A673 (cell line): Measurements from ENCODE around the gene GRID2. TPM values are rescaled to one million over a fixed set of nuclear protein-coding genes. Genes with fewer than 3 reads are reported as not detected.
"Not testable (repeated sequence)": the region's sequence is repeated elsewhere in the genome, so short reads cannot be mapped to it uniquely, and the experiment has no call there.

ENCODE experiments used
- BruUV-seq: library from RNA; stranded (reverse); fragments of 400-500 nt; replicated peaks from 2 replicates; lab custom pipeline; 2021; lab: Mats Ljungman, UMichigan
- CTCF ChIA-PET: fragments of 300-600 bp; sonication (Branson Sonifier 250); formaldehyde crosslinking; loops from one replicate; lab custom pipeline; 2022; ENCODE audit warnings: antibody characterized with exemption; lab: Charles Lee
- POLR2A ChIA-PET: fragments of 300-600 bp; sonication (Branson Sonifier 250); formaldehyde crosslinking; loops from one replicate; lab custom pipeline; 2022; ENCODE audit warnings: antibody characterized with exemption; ENCODE audit not compliant: low non-redundant PET; lab: Charles Lee
- DNase-seq: peaks from one replicate; pipeline ENCODE4 v3.0.0-alpha.2; 2015; ENCODE audit warnings: low spot score
- H3K27ac ChIP-seq: fragments of 200-600 bp; sonication (generic); 2 replicates; pipeline ENCODE4 v1.5.1; 2016; ENCODE audit warnings: mixed run types, low read depth, mild to moderate bottlenecking, mixed read lengths, antibody characterized with exemption, low read length; ENCODE audit not compliant: poor library complexity, severe bottlenecking
- H3K27me3 ChIP-seq: fragments of 200-600 bp; sonication (generic); replicated peaks from 2 replicates; pipeline ENCODE4 v1.6.1; 2017; ENCODE audit warnings: mixed run types, low read depth, mild to moderate bottlenecking, mixed read lengths, antibody characterized with exemption, low read length; ENCODE audit not compliant: insufficient read depth, poor library complexity
- H3K36me3 ChIP-seq: fragments of 200-600 bp; sonication (generic); 2 replicates; pipeline ENCODE4 v1.6.1; 2016; ENCODE audit warnings: mixed run types, mild to moderate bottlenecking, mixed read lengths, antibody characterized with exemption, low read length; ENCODE audit not compliant: insufficient read depth, poor library complexity, severe bottlenecking
- H3K4me1 ChIP-seq: fragments of 200-600 bp; sonication (generic); 2 replicates; pipeline ENCODE4 v1.6.1; 2017; ENCODE audit warnings: mixed run types, mild to moderate bottlenecking, mixed read lengths, antibody characterized with exemption, low read length; ENCODE audit not compliant: insufficient read depth, poor library complexity, severe bottlenecking
- H3K4me3 ChIP-seq: fragments of 200-600 bp; sonication (generic); 2 replicates; pipeline ENCODE4 v1.5.1; 2016; ENCODE audit warnings: low read depth, mixed run types, mild to moderate bottlenecking, mixed read lengths, low read length; ENCODE audit not compliant: poor library complexity, severe bottlenecking
- H3K9me3 ChIP-seq: fragments of 200-600 bp; sonication (generic); 2 replicates; pipeline ENCODE4 v1.6.1; 2016; ENCODE audit warnings: mixed run types, low read depth, mild to moderate bottlenecking, mixed read lengths, antibody characterized with exemption, low read length; ENCODE audit not compliant: poor library complexity, severe bottlenecking
- CTCF ChIP-seq: fragments of 300-800, 200-600 bp; sonication (generic); conservative IDR thresholded peaks from 2 replicates; pipeline ENCODE4 v1.5.1; 2017; ENCODE audit warnings: low read depth, mild to moderate bottlenecking, antibody characterized with exemption, low read length, moderate library complexity, mixed read lengths
- EZH2 ChIP-seq: fragments of 200-600 bp; sonication (generic); IDR thresholded peaks from 2 replicates; pipeline ENCODE4 v1.6.1; 2017; ENCODE audit warnings: borderline replicate concordance, low read depth, mild to moderate bottlenecking, mixed read lengths, antibody characterized with exemption, low read length; ENCODE audit not compliant: poor library complexity, severe bottlenecking
- intact Hi-C: fragments of 100-400 bp; cut with micrococcal nuclease; formaldehyde crosslinking; loops from one replicate; pipeline ENCODE4 v1.10.0; 2022; ENCODE audit not compliant: unreplicated experiment
- total RNA-seq: library from RNA; stranded (reverse); gene quantifications from 2 replicates; pipeline ENCODE4 v1.2.3, GENCODE V29; 2021

GRID2 gene
- total RNA-seq, 1 experiment from 2014 or later, result not detected

- intact Hi-C loops, result no loop called here
- no peak overlapping the region for H3K4me3 ChIP-seq
- H3K36me3 ChIP-seq, result no peaks in the 10 kb centered on the region
- no TSS peak for BruUV-seq
- no peak for DNase-seq
- H3K4me1 ChIP-seq, result no peaks in the 10 kb centered on the region
- H3K27me3 ChIP-seq, result no peaks in the 10 kb centered on the region
- no peak for TF ChIP-seq EZH2
- no peak for TF ChIP-seq CTCF
- no peak overlapping the region for H3K27ac ChIP-seq
- H3K9me3 ChIP-seq, result no peaks in the 10 kb centered on the region
- CTCF ChIA-PET, result no interaction called here
- POLR2A ChIA-PET, result no interaction called here
Observed at GRCh38 chr4:92382128-92382527, 78.4 kb downstream of the GRID2 start.

- DNase-seq, result peak; percentile 32
- Histone ChIP-seq H3K27me3 (no peaks in the 10 kb centered on the region), H3K4me1 (no peaks in the 10 kb centered on the region), H3K27ac (no peak overlapping the region), H3K4me3 (no peak overlapping the region), H3K9me3 (no peaks in the 10 kb centered on the region), H3K36me3 (no peaks in the 10 kb centered on the region)
- no TSS peak for BruUV-seq
- TF ChIP-seq EZH2, result no peak
- peak; percentile 58 for TF ChIP-seq CTCF
- POLR2A ChIA-PET, result no interaction called here
- CTCF ChIA-PET, result no interaction called here
- intact Hi-C loops, result loop anchor here (5.0 kb wide), 1 partner anchor 1970 kb away; no protein-coding TSS in a partner anchor
Observed at GRCh38 chr4:92387459-92388069, 83.8 kb downstream of the GRID2 start.

GRCh38 chr4:92399032-92399431, 95.3 kb downstream of the GRID2 start:
- no TSS peak for BruUV-seq
- H3K4me3 ChIP-seq, result no peak overlapping the region
- H3K36me3 ChIP-seq, result no peaks in the 10 kb centered on the region
- intact Hi-C loops, result no loop called here
- H3K9me3 ChIP-seq, result no peaks in the 10 kb centered on the region
- POLR2A ChIA-PET, result interaction anchor here (0.7 kb wide), 1 partner anchor 60 kb away, joined by 6 read pairs; no protein-coding TSS in a partner anchor
- no peak for DNase-seq
- CTCF ChIA-PET, result no interaction called here
- H3K4me1 ChIP-seq, result no peaks in the 10 kb centered on the region
- no peak overlapping the region for H3K27ac ChIP-seq
- H3K27me3 ChIP-seq, result no peaks in the 10 kb centered on the region
- TF ChIP-seq EZH2 (no peak), CTCF (no peak)

- H3K4me1 ChIP-seq, POLR2A ChIA-PET, H3K36me3 ChIP-seq, CTCF ChIA-PET, H3K27ac ChIP-seq, intact Hi-C loops, H3K4me3 ChIP-seq, H3K27me3 ChIP-seq, DNase-seq, H3K9me3 ChIP-seq, BruUV-seq: not testable (repeated sequence)
Observed at GRCh38 chr4:92403525-92403924, 99.8 kb downstream of the GRID2 start.
